ENCODE measurements around the gene ZBTB22. TPM values are rescaled to one million over a fixed set of nuclear protein-coding genes. Genes with fewer than 3 reads are reported as not detected.
"Not testable (repeated sequence)": the region's sequence is repeated elsewhere in the genome, so short reads cannot be mapped to it uniquely, and the experiment has no call there.

Gene ZBTB22
- total RNA-seq, 2 donors from 2014 or later: 14.9 to 16.1 TPM

DNA sequence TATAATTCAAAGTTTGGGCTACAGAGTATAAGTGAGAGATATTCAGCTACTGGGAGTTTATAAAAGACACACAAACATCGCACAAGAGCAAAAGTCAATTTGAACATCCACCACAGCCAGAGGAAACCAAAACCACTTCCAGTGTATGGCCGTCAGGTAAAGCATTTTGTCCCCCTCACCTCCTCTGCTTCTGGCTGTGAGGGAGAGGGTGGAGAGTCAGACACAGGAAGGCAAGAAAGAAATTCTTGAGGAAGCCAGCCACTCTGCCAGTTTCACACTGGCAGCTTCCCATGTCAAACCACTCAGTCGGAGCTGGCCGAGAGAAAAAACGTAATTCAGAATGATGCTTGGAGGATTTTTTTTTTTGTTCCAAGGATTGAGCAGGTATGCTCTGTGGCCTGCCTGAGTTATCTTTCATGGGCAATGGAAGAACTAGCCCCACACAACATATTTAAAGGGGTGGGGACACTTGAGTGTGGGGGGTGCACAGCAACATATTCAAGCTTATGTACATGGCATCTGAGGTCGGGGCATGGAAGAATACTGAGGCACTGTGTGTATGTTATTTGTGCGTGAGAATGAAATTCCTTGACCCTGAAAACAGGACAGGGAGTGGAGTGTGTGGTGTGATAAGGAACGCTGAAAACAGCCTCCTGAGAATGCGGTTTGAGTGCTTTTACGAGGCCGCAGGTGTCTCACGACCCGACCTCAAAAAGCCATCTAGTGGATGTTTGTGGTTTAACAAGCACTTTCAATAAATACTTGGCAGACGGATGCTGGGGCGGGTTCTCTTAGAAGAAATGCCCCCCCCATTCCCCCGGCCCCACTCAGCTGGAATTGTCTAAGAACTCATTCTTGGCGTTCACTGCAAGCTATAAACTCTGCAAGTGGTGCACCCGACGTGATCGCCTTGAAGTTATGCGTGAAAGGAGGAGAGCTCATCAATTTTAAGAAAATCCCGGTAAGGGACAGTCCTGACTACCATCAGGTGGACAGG, 27.5 kb upstream of the ZBTB22 start:
- DNase-seq: peak; percentile 59 to 62
- peak overlapping the region; percentile 1 for H3K27ac Mint-ChIP-seq

DNA sequence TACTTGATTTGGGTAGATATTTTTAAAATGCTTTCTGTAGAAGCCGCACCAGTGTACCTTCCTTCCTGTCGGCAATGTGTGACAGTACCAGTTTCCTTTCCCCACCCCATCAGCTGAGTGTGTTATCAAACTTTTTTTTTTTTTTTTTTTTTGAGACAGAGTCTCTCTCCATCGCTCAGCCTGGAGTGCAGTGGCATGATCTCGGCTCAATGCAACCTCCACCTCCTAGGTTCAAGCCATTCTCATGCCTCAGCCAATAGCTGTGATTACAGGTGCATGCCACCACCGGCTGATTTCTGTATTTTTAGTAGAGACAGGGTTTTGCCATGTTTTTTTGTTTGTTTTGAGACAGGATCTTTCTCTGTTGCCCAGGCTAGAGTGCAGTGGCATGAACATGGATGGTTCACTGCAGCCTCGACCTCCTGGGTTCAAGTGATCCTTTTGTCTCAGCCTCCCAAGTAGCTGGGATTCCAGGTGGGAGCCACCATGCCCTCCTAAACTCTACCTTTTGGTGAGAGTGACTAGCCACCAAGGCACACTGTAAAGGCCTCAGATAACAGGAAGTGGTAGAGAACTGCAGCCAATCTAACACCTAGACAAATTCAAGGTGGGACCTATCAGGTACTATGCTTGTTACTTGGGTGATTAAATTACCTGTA, 26.5 kb upstream of the ZBTB22 start:
- Mint-ChIP-seq H3K4me3 (peak overlapping the region; percentile 56 to 76), H3K27me3 (ENCODE audit: low read depth) (no peaks in the 10 kb centered on the region), H3K9me3 (no peaks in the 10 kb centered on the region), H3K4me1 (ENCODE audit: low read depth) (peaks cover 22% of the 10 kb centered on the region), H3K27ac (peak overlapping the region; percentile 10), H3K36me3 (ENCODE audit: insufficient read depth in 2 of 2) (no peaks in the 10 kb centered on the region)
- DNase-seq (peak; percentile 29 to 32), ATAC-seq (replicated peaks in 1 of 2) (peak; percentile 67 to 77)

More for the DNA sequence above, 27.5 kb upstream of the ZBTB22 start:
- Mint-ChIP-seq H3K9me3 (no peaks in the 10 kb centered on the region), H3K36me3 (ENCODE audit: insufficient read depth in 2 of 2) (no peaks in the 10 kb centered on the region), H3K4me3 (peak overlapping the region; percentile 63 to 76), H3K27me3 (ENCODE audit: low read depth) (no peaks in the 10 kb centered on the region), H3K4me1 (ENCODE audit: low read depth) (peaks cover 22% of the 10 kb centered on the region)
- peak; percentile 69 to 73 for ATAC-seq (replicated peaks in 1 of 2)

DNA sequence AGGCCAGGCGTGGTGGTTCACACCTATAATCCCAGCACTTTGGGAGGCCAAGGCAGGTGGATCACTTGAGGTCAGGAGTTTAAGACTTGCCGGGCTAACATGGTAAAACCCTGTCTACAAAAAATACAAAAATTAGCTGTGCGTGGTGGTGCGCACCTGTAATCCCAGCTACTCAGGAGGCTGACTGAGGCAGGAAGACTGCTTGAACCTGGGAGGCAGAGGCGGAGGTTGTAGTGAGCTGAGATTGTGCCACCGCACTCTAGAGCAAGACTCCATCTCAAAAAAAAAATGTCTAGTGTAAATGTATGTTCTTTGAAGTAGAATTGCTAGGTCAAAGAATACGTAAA, 26.0 kb upstream of the ZBTB22 start:
- not testable (repeated sequence) for H3K27me3 Mint-ChIP-seq (ENCODE audit: low read depth); DNase-seq; H3K36me3 Mint-ChIP-seq (ENCODE audit: insufficient read depth in 2 of 2); H3K9me3 Mint-ChIP-seq
- H3K27ac Mint-ChIP-seq: peak overlapping the region; percentile 10
- H3K4me3 Mint-ChIP-seq: peak overlapping the region; percentile 56 to 76
- peak in 1 of 2 donors; percentile 27 for ATAC-seq (replicated peaks in 1 of 2)
- peaks cover 22% of the 10 kb centered on the region for H3K4me1 Mint-ChIP-seq (ENCODE audit: low read depth)

DNA sequence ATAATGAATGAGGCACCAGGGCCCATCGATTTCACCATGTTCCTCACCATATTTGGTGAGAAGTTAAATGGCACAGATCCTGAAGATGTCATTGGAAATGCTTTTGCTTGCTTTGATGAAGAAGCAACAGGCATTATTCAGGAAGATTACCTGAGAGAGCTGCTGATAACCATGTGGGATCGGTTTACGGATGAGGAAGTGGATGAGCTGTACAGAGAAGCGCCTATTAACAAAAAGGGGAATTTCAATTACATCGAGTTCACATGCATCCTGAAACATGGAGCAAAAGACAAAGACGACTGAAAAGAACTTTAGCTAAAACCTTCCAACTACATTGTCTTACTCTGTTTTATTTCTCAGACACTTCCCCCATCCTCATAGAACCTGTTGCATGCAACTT, 21.6 kb upstream of the ZBTB22 start:
- H3K27me3 Mint-ChIP-seq (ENCODE audit: low read depth): no peaks in the 10 kb centered on the region
- no peak overlapping the region for H3K27ac Mint-ChIP-seq
- H3K9me3 Mint-ChIP-seq: no peaks in the 10 kb centered on the region
- H3K4me1 Mint-ChIP-seq (ENCODE audit: low read depth): peaks cover 8% of the 10 kb centered on the region
- DNase-seq: no peak
- no peaks in the 10 kb centered on the region for H3K36me3 Mint-ChIP-seq (ENCODE audit: insufficient read depth in 2 of 2)
- no peak for ATAC-seq (replicated peaks in 1 of 2)
- H3K4me3 Mint-ChIP-seq: no peak overlapping the region

DNA sequence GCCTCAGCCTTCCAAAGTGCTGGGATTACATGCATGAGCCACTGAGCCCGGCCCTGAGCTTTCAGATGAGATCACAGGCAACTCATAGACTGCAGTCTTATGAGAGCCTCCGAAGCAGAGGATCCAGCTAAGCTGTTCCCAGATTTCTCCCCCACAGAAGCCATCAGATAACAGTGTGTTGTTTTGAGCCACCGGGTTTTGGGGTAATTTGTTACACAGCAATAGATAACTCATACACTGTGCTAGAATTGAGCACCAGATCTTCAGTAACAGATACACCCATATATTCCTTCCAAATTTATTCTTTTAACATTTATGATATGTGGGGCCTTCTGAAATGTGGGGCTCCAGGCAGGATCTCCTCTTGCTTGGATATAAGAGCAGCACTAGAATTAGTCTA, 19.0 kb upstream of the ZBTB22 start:
- Mint-ChIP-seq H3K27ac (no peak overlapping the region), H3K27me3 (ENCODE audit: low read depth) (no peaks in the 10 kb centered on the region), H3K4me1 (ENCODE audit: low read depth) (peaks cover 17% of the 10 kb centered on the region), H3K4me3 (no peak overlapping the region), H3K9me3 (no peaks in the 10 kb centered on the region), H3K36me3 (ENCODE audit: insufficient read depth in 2 of 2) (no peaks in the 10 kb centered on the region)
- ATAC-seq (replicated peaks in 1 of 2) (no peak), DNase-seq (no peak)

DNA sequence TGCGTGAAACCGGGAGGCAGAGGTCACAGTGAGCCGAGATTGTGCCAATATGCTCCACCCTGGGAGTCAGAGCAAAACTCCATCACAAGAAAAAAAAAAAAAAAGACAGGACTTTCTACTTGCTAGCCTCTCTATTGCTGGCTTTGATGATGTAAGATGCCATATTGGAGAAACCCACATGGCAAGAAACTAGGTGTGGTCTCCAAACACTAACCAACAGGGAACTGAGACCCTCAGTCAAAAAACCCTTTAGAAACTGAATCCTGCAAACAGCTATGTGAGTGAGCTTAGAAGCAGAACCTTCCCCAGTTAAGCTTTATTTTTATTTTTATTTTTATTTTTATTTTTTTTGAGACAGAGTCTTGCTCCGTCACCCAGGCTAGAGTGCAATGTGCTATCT, 18.4 kb upstream of the ZBTB22 start:
- Mint-ChIP-seq H3K9me3 (no peaks in the 10 kb centered on the region), H3K27me3 (ENCODE audit: low read depth) (no peaks in the 10 kb centered on the region), H3K4me3 (no peak overlapping the region), H3K36me3 (ENCODE audit: insufficient read depth in 2 of 2) (no peaks in the 10 kb centered on the region), H3K27ac (no peak overlapping the region), H3K4me1 (ENCODE audit: low read depth) (peaks cover 17% of the 10 kb centered on the region)
- no peak for DNase-seq
- no peak for ATAC-seq (replicated peaks in 1 of 2)

DNA sequence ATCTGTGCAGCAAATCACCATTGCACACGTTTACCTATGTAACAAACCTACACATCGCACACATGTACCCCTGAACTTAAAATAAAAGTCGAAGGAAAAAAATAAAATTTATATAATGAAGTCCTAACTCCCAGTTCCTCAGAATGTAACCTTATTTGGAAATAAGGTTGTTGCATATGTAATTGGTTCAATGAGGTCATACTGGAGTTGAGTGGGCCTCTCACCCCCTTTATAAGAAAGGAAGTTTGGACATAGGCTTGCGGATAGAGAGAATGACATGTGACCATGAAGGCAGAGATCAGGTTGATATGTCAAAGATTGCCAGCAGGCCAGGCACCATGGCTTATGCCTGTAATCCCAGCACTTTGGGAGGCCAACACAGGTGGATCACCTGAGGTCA, 16.1 kb upstream of the ZBTB22 start:
- no peaks in the 10 kb centered on the region for H3K9me3 Mint-ChIP-seq
- ATAC-seq (replicated peaks in 1 of 2) (no peak), DNase-seq (no peak)
- H3K36me3 Mint-ChIP-seq (ENCODE audit: insufficient read depth in 2 of 2): no peaks in the 10 kb centered on the region
- no peak overlapping the region for H3K27ac Mint-ChIP-seq
- H3K4me1 Mint-ChIP-seq (ENCODE audit: low read depth): peaks cover 17% of the 10 kb centered on the region
- H3K4me3 Mint-ChIP-seq: no peak overlapping the region
- H3K27me3 Mint-ChIP-seq (ENCODE audit: low read depth): no peaks in the 10 kb centered on the region

- Mint-ChIP-seq H3K36me3 (ENCODE audit: insufficient read depth in 2 of 2) (no peaks in the 10 kb centered on the region), H3K4me3 (no peak overlapping the region), H3K4me1 (ENCODE audit: low read depth) (peaks cover 17% of the 10 kb centered on the region), H3K27ac (no peak overlapping the region), H3K9me3 (no peaks in the 10 kb centered on the region), H3K27me3 (ENCODE audit: low read depth) (no peaks in the 10 kb centered on the region)
- ATAC-seq (replicated peaks in 1 of 2) (no peak), DNase-seq (no peak)
Measured at GRCh38 chr6:33330736-33331135, 13.2 kb upstream of the ZBTB22 start.

DNA sequence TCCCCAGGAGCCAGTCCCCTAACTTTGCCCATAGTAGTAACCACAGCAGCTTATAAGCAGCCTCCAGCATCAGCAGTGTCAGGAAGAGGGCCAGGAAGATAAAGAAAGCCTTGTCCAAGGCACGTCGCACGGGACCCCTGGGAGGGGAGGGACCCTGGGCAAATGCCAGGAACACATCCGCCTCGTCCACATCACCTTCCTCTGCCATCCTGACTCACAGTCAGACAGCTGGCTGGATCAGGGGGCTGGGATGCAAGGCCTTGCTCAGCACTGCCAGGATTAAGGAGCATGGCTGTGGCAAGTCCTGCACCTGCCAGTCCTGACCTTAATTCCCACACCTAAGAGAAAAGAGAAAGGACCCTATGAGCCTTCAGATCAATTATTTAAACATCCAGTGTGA, 11.5 kb upstream of the ZBTB22 start:
- DNase-seq: no peak
- no peak for ATAC-seq (replicated peaks in 1 of 2)
- Mint-ChIP-seq H3K36me3 (ENCODE audit: insufficient read depth in 2 of 2) (no peaks in the 10 kb centered on the region), H3K27ac (no peak overlapping the region), H3K27me3 (ENCODE audit: low read depth) (no peaks in the 10 kb centered on the region), H3K9me3 (no peaks in the 10 kb centered on the region), H3K4me1 (ENCODE audit: low read depth) (peaks cover 17% of the 10 kb centered on the region), H3K4me3 (no peak overlapping the region)

- DNase-seq: no peak
- Mint-ChIP-seq H3K36me3 (ENCODE audit: insufficient read depth in 2 of 2) (peaks cover 10 to 24% of the 10 kb centered on the region in 2 donors), H3K27ac (peak overlapping the region; percentile 50), H3K4me3 (peak overlapping the region; percentile 97 to 100), H3K4me1 (ENCODE audit: low read depth) (peaks cover 48% of the 10 kb centered on the region), H3K27me3 (ENCODE audit: low read depth) (no peaks in the 10 kb centered on the region), H3K9me3 (no peaks in the 10 kb centered on the region)
- ATAC-seq (replicated peaks in 1 of 2): no peak
Measured at GRCh38 chr6:33324125-33324524, 6.6 kb upstream of the ZBTB22 start.

DNA sequence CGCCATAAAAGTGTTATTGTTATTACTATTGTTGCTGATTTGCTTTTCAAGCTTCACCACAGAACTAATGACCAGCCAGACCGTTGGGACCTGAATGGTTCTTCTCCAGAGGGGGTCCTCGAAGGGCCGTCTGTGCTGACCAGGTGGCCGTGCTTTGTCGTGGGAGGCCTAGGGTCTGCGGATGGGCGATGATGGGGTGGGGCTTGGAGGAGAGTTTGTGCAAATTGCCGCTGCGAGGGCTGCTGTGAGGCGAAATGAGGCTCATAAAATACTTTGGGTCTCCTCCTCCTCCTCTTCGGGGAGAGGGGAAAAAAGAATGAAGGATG, 6.0 kb upstream of the ZBTB22 start:
- DNase-seq (peak in 1 of 2 donors; percentile 24), ATAC-seq (replicated peaks in 1 of 2) (peak in 1 of 2 donors; percentile 2)
- H3K9me3 Mint-ChIP-seq: no peaks in the 10 kb centered on the region
- H3K4me3 Mint-ChIP-seq: peak overlapping the region; percentile 97 to 100
- H3K27me3 Mint-ChIP-seq (ENCODE audit: low read depth): no peaks in the 10 kb centered on the region
- peaks cover 10 to 27% of the 10 kb centered on the region in 2 donors for H3K36me3 Mint-ChIP-seq (ENCODE audit: insufficient read depth in 2 of 2)
- H3K27ac Mint-ChIP-seq: peak overlapping the region; percentile 97
- H3K4me1 Mint-ChIP-seq (ENCODE audit: low read depth): peaks cover 54% of the 10 kb centered on the region

DNA sequence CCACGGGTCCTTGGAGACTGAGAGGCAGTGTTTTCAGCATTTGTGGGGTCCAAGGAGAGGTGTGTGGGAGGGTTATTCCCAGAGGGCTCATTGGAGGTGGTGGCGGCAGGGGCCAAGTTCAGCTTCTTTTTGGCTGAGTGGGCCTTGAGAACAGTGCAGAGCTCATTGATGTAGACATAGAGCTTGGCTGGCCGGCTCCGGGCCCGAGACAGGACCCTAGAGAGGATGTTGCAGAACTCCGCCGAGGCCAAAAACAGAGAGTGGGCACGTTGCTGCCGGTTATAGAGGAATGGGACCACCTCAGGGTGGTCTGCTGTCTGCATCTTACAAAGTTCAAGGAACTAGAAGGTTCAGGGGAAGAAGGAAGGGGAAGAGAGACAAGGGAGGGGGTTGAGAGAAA, 3.7 kb upstream of the ZBTB22 start:
- Mint-ChIP-seq H3K36me3 (ENCODE audit: insufficient read depth in 2 of 2) (peaks cover 11 to 32% of the 10 kb centered on the region in 2 donors), H3K4me1 (ENCODE audit: low read depth) (peaks cover 71% of the 10 kb centered on the region), H3K27me3 (ENCODE audit: low read depth) (no peaks in the 10 kb centered on the region), H3K27ac (peak overlapping the region; percentile 18), H3K4me3 (peak overlapping the region; percentile 72 to 100), H3K9me3 (no peaks in the 10 kb centered on the region)
- DNase-seq (no peak), ATAC-seq (replicated peaks in 1 of 2) (no peak)

- no peak for ATAC-seq (replicated peaks in 1 of 2)
- no peak for DNase-seq
- peak overlapping the region; percentile 72 to 100 for H3K4me3 Mint-ChIP-seq
- H3K4me1 Mint-ChIP-seq (ENCODE audit: low read depth): peaks cover 78% of the 10 kb centered on the region
- peak overlapping the region; percentile 51 for H3K27ac Mint-ChIP-seq
- peaks cover 11 to 32% of the 10 kb centered on the region in 2 donors for H3K36me3 Mint-ChIP-seq (ENCODE audit: insufficient read depth in 2 of 2)
- H3K27me3 Mint-ChIP-seq (ENCODE audit: low read depth): no peaks in the 10 kb centered on the region
- H3K9me3 Mint-ChIP-seq: no peaks in the 10 kb centered on the region
Measured at GRCh38 chr6:33320315-33321181, 3.0 kb upstream of the ZBTB22 start.

All from activated T-cell treated with anti-CD3 and anti-CD28 coated beads, Interleukin-2, amount 50 U/mL, for 72 hours (primary cell).